Heart left ventricle (tissue), 16 donors: ENCODE data around the gene P4HB. TPM values are rescaled to one million over a fixed set of nuclear protein-coding genes. Genes with fewer than 3 reads are reported as not detected.
A peak's percentile ranks its signal among the peaks of the same experiment; 100 is the strongest.

Experiments used
- ATAC-seq, 4 donors: fragments of 200-7000 bp; cut with Tn5 transposase; one replicate each; pipeline ENCODE4 v1.9.1; 2020 to 2022; ENCODE audit warnings: moderate library complexity in 4 of 4, mild to moderate bottlenecking in 3 of 4, moderate number of reproducible peaks in 1 of 4
- DNase-seq, 5 donors: peaks; one replicate each; pipeline ENCODE4 v3.0.0-alpha.2; 2020
- H3K27ac ChIP-seq, 12 donors: fragments of 200-600 bp; sonication (generic) in 4 of 12; one replicate each; pipeline versions ENCODE4 v1.5.0 to v1.8.0; 2016 to 2022; ENCODE audit warnings: mild to moderate bottlenecking in 2 of 12
- H3K27me3 ChIP-seq, 9 donors: fragments of 200-600 bp; sonication (generic) in 2 of 9; one replicate each; pipeline versions ENCODE4 v1.5.1 to v1.8.0; 2016 to 2022; ENCODE audit warnings: mild to moderate bottlenecking in 3 of 9
- H3K36me3 ChIP-seq, 9 donors: fragments of 200-600 bp; sonication (generic) in 2 of 9; one replicate each; pipeline versions ENCODE4 v1.5.0 to v1.8.0; 2018 to 2022; ENCODE audit warnings: mild to moderate bottlenecking in 2 of 9
- H3K4me1 ChIP-seq, 12 donors: fragments of 200-600 bp; sonication (generic) in 4 of 12; one replicate each; pipeline versions ENCODE4 v1.5.0 to v1.8.0; 2016 to 2022; ENCODE audit warnings: mild to moderate bottlenecking in 3 of 12
- H3K4me3 ChIP-seq, 12 donors: fragments of 200-600 bp; sonication (generic) in 4 of 12; one replicate each; pipeline versions ENCODE4 v1.5.0 to v1.8.0; 2017 to 2022; ENCODE audit warnings: mild to moderate bottlenecking in 9 of 12, moderate library complexity in 4 of 12
- H3K9me3 ChIP-seq, 12 donors: fragments of 200-600 bp; sonication (generic) in 4 of 12; one replicate each; pipeline versions ENCODE4 v1.5.0 to v1.8.0; 2016 to 2022; ENCODE audit warnings: mild to moderate bottlenecking in 1 of 12
- POLR2A ChIP-seq, 2 donors: fragments of 450-650 bp; IDR thresholded peaks; one replicate each; pipeline ENCODE4 v1.6.1; 2017; ENCODE audit warnings: antibody characterized with exemption in 2 of 2, mild to moderate bottlenecking in 2 of 2, moderate library complexity in 2 of 2
- WGBS, 4 donors: extraction: QIAGEN DNeasy Blood & Tissue Kit in 2 of 4; methylation state at CpG; one replicate each; pipeline versions ENCODE4 v1.1.5 to v1.1.7; 2013 to 2018; 5-methylcytosine and 5-hydroxymethylcytosine counted together
- intact Hi-C, 10 donors: fragments of 100-400 bp; cut with DNase I; formaldehyde crosslinking; loops; one replicate each; pipeline versions ENCODE4 v1.11.1 to v1.14.2; 2022
- polyA plus RNA-seq, 2 donors: library from polyadenylated mRNA; stranded (reverse); fragments of 200-250 nt; gene quantifications; one replicate each; pipeline ENCODE4 v1.2.3, GENCODE V29; 2013
- total RNA-seq, 9 donors: library from RNA; depleted of rRNA in 2 of 9; stranded (reverse); fragments of >200 nt in 2 of 9; fragmentation: NEBNext Ultra II Directional in 3 of 9; extraction: Animal tissue kit (Norgen Biotek cat#: 25700) in 3 of 9; gene quantifications; one replicate each; pipeline versions ENCODE4 v1.1.0 to v1.2.4, GENCODE V29; 2016 to 2023
- TF ChIP-seq, protein P1 (sequence below), 12 donors: fragments of 200-600 bp; sonication (generic) in 4 of 12; IDR thresholded peaks; one replicate each; pipeline versions ENCODE4 v1.5.0 to v1.8.0; 2018 to 2022; ENCODE audit warnings: antibody characterized with exemption in 12 of 12, mild to moderate bottlenecking in 5 of 12
- donor health status: ischemic (EF 13 %, LVEDD 7.1; RV severe dilation, severe dysfunction).
- donor health status: healthy with polysubstance abuse.
- donor health status: DM: no; HTN: yes; CAD: no.
- donor health status: DM: no; HTN: no; CAD: no.
- donor health status: ischemic (EF 25% LVEDD 6.9; RV normal size, moderate dysfunction).
- donor health status: ischemic (EF 25% LVEDD 5.7; RV mildly dilated, moderate dysfunction).
- donor health status: healthy.
- donor health status: DM: yes; HTN: yes; CAD: no.
- donor health status: ischemic (EF 35%, LVEDD 5.7; RV mildly dilated, moderate dysfunction).
- donor health status: nonischemic (EF 11% LVEDD 7.7; RV severe dilation, severe dysfunction).
- donor health status: DM: yes; HTN: yes; CAD: no.
- donor health status: PGD.
- donor health status: ischemic (EF 29% LVEDD 5.4; RV normal size, mild dysfunction).
- donor health status: nonischemic (EF 23%, LVEDD 6.1; RV moderate dilation, normal function).

P4HB gene
- total and polyA plus RNA-seq, 11 donors, result 246 to 763 (median 374) TPM

DNA sequence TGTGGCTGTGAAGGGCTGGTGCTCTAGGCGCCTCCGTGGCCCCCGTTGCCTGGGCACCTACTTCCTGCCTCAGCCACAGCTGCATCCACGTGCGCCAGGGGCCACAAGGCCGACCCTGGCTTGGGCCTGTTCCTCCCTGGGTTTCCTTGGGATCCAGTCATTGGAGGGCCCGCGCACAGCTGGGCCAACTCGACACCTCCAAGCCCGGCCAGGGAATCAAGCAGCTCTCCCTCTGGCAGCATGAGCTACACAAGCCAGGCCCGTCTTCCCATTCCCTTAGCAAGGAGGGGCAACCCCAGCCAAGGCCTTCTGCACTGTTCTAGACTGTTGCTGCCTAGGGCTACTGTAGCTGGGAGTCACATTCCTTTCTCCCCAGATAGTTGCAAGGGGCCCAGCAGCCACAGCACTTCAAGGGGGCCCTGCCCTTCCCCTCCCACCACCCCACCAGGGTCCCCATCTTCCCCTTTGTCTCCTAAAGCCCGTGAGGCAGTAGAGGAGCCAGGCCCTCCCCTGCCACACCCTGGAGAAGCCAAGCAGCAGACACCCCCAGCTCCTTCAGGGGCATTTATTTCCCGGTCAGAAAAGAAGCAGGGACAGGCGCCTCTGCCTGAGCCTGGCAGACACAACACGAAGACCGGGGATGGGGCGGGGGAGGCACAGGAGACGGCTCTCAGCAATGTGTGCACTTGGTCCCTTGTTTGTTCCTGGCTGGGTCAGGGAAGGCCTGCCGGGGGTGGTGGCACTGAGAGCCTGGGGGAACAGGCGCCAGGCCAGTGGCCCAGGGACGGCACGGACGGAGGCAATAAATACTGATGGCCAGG lies 7.0 kb upstream of the P4HB start:
- Histone ChIP-seq H3K9me3 (no peaks in the 10 kb centered on the region), H3K4me3 (no peak overlapping the region), H3K27ac (peak overlapping the region in 8 of 12 donors; percentile 1 to 98 (median 32)), H3K27me3 (no peaks in the 10 kb centered on the region), H3K4me1 (peaks cover 4 to 69% (median 58%) of the 10 kb centered on the region in 12 donors), H3K36me3 (peaks cover 0 to 51% (median 22%) of the 10 kb centered on the region in 9 donors)
- TF ChIP-seq, protein P1, sequence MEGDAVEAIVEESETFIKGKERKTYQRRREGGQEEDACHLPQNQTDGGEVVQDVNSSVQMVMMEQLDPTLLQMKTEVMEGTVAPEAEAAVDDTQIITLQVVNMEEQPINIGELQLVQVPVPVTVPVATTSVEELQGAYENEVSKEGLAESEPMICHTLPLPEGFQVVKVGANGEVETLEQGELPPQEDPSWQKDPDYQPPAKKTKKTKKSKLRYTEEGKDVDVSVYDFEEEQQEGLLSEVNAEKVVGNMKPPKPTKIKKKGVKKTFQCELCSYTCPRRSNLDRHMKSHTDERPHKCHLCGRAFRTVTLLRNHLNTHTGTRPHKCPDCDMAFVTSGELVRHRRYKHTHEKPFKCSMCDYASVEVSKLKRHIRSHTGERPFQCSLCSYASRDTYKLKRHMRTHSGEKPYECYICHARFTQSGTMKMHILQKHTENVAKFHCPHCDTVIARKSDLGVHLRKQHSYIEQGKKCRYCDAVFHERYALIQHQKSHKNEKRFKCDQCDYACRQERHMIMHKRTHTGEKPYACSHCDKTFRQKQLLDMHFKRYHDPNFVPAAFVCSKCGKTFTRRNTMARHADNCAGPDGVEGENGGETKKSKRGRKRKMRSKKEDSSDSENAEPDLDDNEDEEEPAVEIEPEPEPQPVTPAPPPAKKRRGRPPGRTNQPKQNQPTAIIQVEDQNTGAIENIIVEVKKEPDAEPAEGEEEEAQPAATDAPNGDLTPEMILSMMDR (IDR thresholded peaks at IDR 0.05), result no peak
- no peak for TF ChIP-seq POLR2A (IDR thresholded peaks at IDR 0.05)
- WGBS, 4 donors, result 47 to 69% (median 56%) methylated on average over 22 to 23 of the region's 23 CpGs
- ATAC-seq (peak in 3 of 4 donors; percentile 0 to 8 (median 1)), DNase-seq (no peak)
- intact Hi-C loops, result loop anchor here in 2 of 10 donors (10.0 kb wide), 2 partner anchors 157 to 353 kb away; partner anchors contain the start of genes ACTG1 (in 1 of the 2), CENPX (in 1 of the 2) and LRRC45 (in 1 of the 2)

DNA sequence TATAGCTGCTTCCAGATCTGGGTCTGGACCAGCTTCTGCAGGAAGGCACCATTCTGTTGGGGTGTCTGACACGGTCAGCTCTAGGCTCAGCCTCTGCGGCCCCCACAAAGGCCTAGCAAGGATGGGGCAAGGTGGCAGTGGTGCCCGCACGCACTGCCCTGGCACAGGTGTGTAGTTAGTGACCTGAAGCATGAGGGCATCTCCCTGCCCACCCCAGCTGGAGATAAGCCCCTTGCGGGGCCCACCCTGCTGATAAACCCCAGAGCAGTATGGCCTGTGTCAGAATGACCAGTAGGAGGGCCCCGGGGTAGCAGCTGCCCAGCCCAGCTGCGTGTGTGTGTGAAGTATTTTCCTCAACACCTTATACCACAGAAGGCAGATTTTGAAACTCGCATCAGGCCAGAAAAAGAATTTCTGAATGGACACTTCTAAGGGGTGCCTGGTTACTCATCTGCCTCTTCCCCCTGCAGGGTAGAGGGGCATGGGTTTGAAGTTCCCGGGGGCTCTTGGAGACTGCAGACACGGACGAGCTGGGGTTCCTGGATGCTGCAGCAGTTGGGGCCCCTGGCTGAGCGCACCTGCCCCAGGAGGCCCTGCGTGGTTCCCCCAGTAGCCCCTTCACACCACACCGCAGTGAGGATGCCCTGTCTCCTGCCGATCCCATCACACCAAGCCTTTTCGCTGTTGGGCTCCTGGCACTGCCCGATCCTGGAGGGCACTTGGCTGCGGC lies 6.3 kb upstream of the P4HB start:
- peaks cover 4 to 70% (median 60%) of the 10 kb centered on the region in 12 donors for H3K4me1 ChIP-seq
- 68 to 76% (median 72%) methylated on average over 3 to 18 of the region's 18 CpGs for WGBS, 4 donors
- H3K36me3 ChIP-seq, result peaks cover 0 to 51% (median 22%) of the 10 kb centered on the region in 9 donors
- TF ChIP-seq, protein P1 (IDR thresholded peaks at IDR 0.05), result no peak
- TF ChIP-seq POLR2A (IDR thresholded peaks at IDR 0.05), result no peak
- no peak overlapping the region for H3K4me3 ChIP-seq
- DNase-seq (no peak), ATAC-seq (no peak)
- no peaks in the 10 kb centered on the region for H3K9me3 ChIP-seq
- H3K27me3 ChIP-seq, result no peaks in the 10 kb centered on the region
- intact Hi-C loops, result loop anchor here in 2 of 10 donors (10.0 kb wide), 2 partner anchors 158 to 352 kb away; partner anchors contain the start of genes ACTG1 (in 1 of the 2), CENPX (in 1 of the 2) and LRRC45 (in 1 of the 2)
- peak overlapping the region in 7 of 12 donors; percentile 25 to 98 (median 35) for H3K27ac ChIP-seq

DNA sequence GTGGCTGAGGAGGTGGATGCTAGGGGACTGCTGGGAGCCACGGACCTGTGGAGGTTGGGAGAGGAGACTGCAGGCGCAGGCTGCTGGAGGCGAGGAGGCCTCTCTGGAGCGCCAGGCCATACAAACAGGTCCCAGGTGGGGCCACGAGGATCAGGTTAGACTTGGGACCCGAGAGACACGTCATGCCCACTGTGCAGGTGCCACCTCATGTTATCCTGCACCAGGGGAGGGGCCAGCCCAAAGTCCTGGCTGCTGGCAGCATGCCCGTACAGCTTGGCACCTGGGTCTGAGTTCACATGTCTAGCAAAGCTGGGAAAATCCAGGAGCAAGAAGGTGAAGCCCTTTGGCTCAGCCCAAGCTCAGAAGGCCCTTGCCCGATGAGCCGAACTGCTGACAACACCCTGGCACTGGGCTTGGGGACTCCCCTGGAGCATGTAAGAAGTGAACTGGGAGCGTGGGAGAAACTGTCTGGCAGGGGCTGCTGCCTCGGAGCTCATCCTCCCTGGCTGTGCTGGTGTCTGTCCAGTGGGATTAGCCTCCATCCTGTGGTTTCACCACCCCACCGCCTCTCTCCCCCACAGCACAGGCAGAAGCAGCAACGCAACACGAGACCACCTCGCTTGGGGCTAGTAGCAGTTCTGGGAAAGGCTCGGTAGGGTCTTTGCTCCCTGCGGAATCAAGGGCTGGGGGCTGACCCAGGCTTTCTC lies 5.6 kb upstream of the P4HB start:
- WGBS, 4 donors, result 61 to 68% (median 66%) methylated on average over 17 to 18 of the region's 18 CpGs
- no peak for DNase-seq
- no peak for ATAC-seq
- Histone ChIP-seq H3K4me3 (no peak overlapping the region), H3K4me1 (peaks cover 4 to 73% (median 62%) of the 10 kb centered on the region in 12 donors), H3K9me3 (no peaks in the 10 kb centered on the region), H3K27me3 (no peaks in the 10 kb centered on the region), H3K27ac (peak overlapping the region in 4 of 12 donors; percentile 20 to 98 (median 48)), H3K36me3 (peaks cover 0 to 51% (median 22%) of the 10 kb centered on the region in 9 donors)
- intact Hi-C loops, result loop anchor here in 2 of 10 donors (10.0 kb wide), 2 partner anchors 159 to 351 kb away; partner anchors contain the start of genes ACTG1 (in 1 of the 2), CENPX (in 1 of the 2) and LRRC45 (in 1 of the 2)
- no peak for TF ChIP-seq POLR2A (IDR thresholded peaks at IDR 0.05)
- TF ChIP-seq, protein P1 (IDR thresholded peaks at IDR 0.05), result no peak
